ENCODE data around the gene ZNF438. TPM values are rescaled to one million over a fixed set of nuclear protein-coding genes. Genes with fewer than 3 reads are reported as not detected.

Gene ZNF438
- total RNA-seq, 6 experiments from 2014 or later: 3.0 to 4.6 (median 3.9) TPM

- Mint-ChIP-seq H3K27me3 (ENCODE audit: insufficient read depth) (peaks cover 7% of the 10 kb centered on the region; the same call in 1 of the 2 replicates), H3K27ac (no peak overlapping the region), H3K4me1 (ENCODE audit: low read depth) (peaks cover 30% of the 10 kb centered on the region), H3K4me3 (no peak overlapping the region), H3K9me3 (no peaks in the 10 kb centered on the region), H3K36me3 (ENCODE audit: low read depth) (no peaks in the 10 kb centered on the region)
- DNase-seq: no peak
- no peak for TF ChIP-seq CTCF (IDR thresholded peaks at IDR 0.05)
Measured at GRCh38 chr10:30806850-30807249, 224.8 kb downstream of the ZNF438 start.

- no peak for TF ChIP-seq CTCF (IDR thresholded peaks at IDR 0.05)
- H3K27me3 Mint-ChIP-seq (ENCODE audit: insufficient read depth): peaks cover under 1% of the 10 kb centered on the region; the same call in 1 of the 2 replicates
- peaks cover 22% of the 10 kb centered on the region for H3K4me1 Mint-ChIP-seq (ENCODE audit: low read depth)
- no peaks in the 10 kb centered on the region for H3K9me3 Mint-ChIP-seq
- no peaks in the 10 kb centered on the region for H3K36me3 Mint-ChIP-seq (ENCODE audit: low read depth)
- DNase-seq: no peak
- no peak overlapping the region for H3K4me3 Mint-ChIP-seq
- no peak overlapping the region for H3K27ac Mint-ChIP-seq
Measured at GRCh38 chr10:30805061-30805460, 226.6 kb downstream of the ZNF438 start.

- Mint-ChIP-seq H3K9me3 (no peaks in the 10 kb centered on the region), H3K4me3 (peak overlapping the region; percentile 41; the same call in 1 of the 2 replicates), H3K27me3 (ENCODE audit: insufficient read depth) (no peaks in the 10 kb centered on the region; the same call in 1 of the 2 replicates), H3K4me1 (ENCODE audit: low read depth) (peaks cover 22% of the 10 kb centered on the region), H3K27ac (peak overlapping the region; percentile 86), H3K36me3 (ENCODE audit: low read depth) (no peaks in the 10 kb centered on the region)
- peak; percentile 53 for DNase-seq
- TF ChIP-seq CTCF (IDR thresholded peaks at IDR 0.05): no peak
Measured at GRCh38 chr10:30804478-30805055, 227.1 kb downstream of the ZNF438 start.

GRCh38 chr10:30803892-30804322 lies 227.8 kb downstream of the ZNF438 start:
- Mint-ChIP-seq H3K27ac (peak overlapping the region; percentile 86), H3K9me3 (no peaks in the 10 kb centered on the region), H3K4me1 (ENCODE audit: low read depth) (peaks cover 22% of the 10 kb centered on the region), H3K27me3 (ENCODE audit: insufficient read depth) (no peaks in the 10 kb centered on the region; the same call in 1 of the 2 replicates), H3K4me3 (peak overlapping the region; percentile 48; the same call in 1 of the 2 replicates), H3K36me3 (ENCODE audit: low read depth) (no peaks in the 10 kb centered on the region)
- DNase-seq: peak; percentile 55
- no peak for TF ChIP-seq CTCF (IDR thresholded peaks at IDR 0.05)

- peaks cover 22% of the 10 kb centered on the region for H3K4me1 Mint-ChIP-seq (ENCODE audit: low read depth)
- H3K9me3 Mint-ChIP-seq: no peaks in the 10 kb centered on the region
- TF ChIP-seq CTCF (IDR thresholded peaks at IDR 0.05): no peak
- H3K27me3 Mint-ChIP-seq (ENCODE audit: insufficient read depth): no peaks in the 10 kb centered on the region; the same call in 1 of the 2 replicates
- H3K36me3 Mint-ChIP-seq (ENCODE audit: low read depth): no peaks in the 10 kb centered on the region
- H3K27ac Mint-ChIP-seq: no peak overlapping the region
- H3K4me3 Mint-ChIP-seq: no peak overlapping the region
- no peak for DNase-seq
Measured at GRCh38 chr10:30803058-30803457, 228.6 kb downstream of the ZNF438 start.

Data from HFFc6 (cell line).